Measurements from ENCODE around the gene OR51A7.

- TF ChIP-seq ZNF23 (tag by site-specific recombination; IDR thresholded peaks at IDR 0.05; ENCODE audit: borderline replicate concordance), result no peak
- no peak for TF ChIP-seq ZBTB7A (tag by site-specific recombination; IDR thresholded peaks at IDR 0.05; ENCODE audit: low read depth)
- TF ChIP-seq ZNF133 (tag by site-specific recombination; IDR thresholded peaks at IDR 0.05), result no peak
- no peak for TF ChIP-seq CTCF (tag by site-specific recombination; IDR thresholded peaks at IDR 0.05)
Observed at GRCh38 chr11:4887591-4887990, 16.0 kb upstream of the OR51A7 start.

Measured in HEK293 (cell line).